NCI-H446 treated with DMSO at 0.1 percent for 48 hours (cell line): Measurements from ENCODE around the gene TMEM59L.
A peak's percentile ranks its signal among the peaks of the same experiment; 100 is the strongest.

Experiments
- DNase-seq: peaks from one replicate; lab custom pipeline; 2025; lab: John Stamatoyannopoulos, UW

Gene TMEM59L

DNA sequence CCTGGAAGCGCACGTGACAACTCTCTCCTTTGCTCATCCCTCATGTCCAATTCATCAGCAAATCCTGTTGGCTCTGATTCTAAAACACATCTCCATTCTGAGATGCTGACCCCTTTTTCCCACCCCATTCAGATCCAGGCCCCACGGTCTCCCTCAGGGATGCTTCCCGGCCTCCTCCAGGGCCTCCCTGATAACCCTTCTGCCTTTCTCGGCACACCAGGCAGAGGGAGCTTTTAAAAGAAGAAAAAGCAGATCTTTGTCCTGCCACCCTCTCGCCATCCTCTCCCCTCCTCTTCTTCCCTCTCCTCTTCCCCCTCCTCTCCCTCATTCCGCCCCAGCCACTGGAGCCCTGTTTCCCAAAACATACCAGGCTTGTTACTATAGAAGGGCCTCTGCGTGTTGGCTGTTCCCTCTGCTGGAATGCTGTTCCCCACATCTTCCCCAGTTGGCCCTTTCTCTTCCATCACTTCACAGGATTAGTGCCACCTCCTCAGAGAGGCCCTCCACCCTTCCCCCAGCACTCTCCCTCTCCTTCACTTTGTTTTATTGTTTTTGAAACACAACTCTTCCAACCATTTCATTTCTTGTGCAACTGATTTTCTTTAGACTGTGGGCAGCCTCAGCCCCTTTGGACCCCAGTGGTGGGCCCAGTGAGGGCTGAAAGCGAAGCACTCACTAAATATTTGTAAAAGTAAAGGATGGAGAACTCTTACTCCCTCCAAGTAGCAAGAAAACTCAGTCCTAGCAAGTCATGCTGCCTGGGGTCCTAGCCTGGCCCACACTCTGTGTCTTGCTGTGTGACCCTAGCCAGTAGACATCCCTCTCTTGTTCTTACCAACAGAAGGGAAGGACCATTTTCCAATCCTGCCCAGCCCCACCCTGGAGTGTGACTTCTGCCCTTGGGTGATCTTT is 3.6 kb upstream of the TMEM59L start:
- DNase-seq = no peak

DNA sequence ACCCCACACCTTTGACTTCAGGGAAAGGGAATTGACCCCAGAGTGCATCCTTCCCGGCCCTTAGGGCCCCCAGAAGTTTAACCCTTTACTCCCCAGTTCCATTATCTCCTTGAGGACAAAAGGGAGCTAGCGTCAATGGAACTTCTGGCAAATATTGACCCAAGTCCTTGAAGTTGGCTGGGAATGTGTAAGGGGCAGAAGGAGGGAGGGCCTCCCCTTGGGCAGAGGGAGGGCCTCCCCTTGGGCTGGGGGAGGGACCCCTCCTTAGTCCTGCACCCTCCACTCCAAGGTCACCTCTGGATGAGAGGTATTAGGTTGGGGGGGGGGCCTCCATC is 3.0 kb upstream of the TMEM59L start:
- no peak for DNase-seq

DNA sequence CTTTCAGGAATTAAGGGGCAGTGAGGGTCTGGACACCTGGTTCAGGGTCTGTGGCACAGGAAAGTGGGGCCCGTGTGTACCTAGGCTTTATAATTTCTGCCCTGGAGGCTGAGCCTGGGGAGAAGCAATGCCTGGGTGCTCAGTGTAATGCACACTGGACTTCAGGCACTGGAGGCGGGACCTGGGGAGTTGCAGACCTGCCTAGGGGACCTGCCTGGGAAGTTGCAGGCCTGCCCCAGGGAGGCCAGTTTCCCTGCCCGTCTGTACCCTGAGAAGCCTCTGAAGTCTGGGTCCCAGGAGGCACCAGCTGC is 2.5 kb upstream of the TMEM59L start:
- no peak for DNase-seq

DNA sequence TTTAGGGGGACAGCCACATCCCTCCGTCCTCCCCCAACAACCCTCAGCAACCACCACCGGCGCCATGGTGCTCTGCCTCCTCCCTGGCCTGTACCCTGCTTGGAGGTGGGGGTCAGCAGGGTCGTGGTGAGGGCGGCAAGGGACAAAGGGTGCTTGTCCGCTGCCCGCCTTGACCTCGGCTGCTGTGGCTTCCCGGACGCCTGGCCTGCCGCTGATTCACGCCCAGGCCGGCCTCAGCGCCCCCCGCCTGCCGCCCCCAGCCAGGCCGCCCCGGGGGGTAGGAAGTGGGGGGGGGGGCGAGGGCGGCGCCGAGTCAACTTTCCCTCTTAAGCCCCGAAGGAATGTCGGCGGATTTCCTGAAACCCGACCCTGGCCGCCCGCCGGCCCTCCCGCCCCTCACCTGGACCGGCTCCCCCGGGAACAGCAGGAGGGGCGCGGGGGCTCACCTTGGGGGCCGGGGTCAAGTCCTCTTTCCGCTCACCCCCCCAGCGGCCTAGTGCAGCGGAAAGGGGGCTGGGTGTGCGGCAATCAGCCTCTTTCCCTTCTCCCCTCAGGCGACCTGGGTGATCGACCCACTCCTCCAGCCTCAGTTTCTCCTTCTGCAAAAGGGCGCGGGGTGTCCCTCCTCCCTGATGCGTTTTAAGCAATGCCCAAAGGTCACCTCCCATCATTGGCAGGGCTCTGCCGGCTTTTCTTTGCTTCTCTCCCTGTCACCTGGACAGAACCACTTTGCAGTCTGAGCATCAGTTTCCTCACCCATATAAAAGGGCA is 1.9 kb upstream of the TMEM59L start:
- no peak for DNase-seq

DNA sequence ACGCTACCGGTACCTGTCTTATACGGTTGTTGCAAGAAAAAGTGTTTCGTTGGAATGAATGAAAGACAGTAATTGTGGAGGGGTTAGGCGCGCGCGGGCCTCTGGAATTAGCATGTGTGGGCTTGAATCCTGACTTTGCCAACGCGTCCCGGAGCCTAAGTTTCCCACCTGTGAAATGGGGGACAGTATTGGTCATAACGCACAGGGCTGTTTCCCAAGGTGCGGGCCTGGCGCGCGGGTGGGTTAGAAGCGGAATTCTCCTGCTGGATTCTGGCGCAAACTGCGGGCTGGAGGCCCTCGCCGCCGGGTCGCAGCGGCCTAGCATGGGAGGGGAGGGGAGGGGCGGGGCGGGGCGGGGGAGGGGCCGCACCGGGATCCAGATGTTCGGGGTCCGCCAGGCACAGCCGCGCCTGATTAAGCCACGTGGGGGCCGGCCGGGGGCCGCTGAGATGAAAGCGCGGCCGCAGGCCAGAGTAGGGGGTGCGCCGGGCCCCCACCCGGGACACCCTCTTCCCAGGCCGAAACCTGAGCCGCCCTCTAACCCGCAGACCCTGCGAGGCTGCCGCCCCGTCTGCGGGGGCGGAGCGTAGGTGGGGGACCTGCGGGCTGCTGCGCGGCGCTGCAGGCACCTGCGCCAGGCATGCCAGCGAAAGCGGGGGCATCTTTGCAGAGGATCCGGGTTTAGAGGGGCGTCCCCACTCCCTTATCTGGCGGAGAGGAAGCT is 1.2 kb upstream of the TMEM59L start:
- DNase-seq = no peak

DNA sequence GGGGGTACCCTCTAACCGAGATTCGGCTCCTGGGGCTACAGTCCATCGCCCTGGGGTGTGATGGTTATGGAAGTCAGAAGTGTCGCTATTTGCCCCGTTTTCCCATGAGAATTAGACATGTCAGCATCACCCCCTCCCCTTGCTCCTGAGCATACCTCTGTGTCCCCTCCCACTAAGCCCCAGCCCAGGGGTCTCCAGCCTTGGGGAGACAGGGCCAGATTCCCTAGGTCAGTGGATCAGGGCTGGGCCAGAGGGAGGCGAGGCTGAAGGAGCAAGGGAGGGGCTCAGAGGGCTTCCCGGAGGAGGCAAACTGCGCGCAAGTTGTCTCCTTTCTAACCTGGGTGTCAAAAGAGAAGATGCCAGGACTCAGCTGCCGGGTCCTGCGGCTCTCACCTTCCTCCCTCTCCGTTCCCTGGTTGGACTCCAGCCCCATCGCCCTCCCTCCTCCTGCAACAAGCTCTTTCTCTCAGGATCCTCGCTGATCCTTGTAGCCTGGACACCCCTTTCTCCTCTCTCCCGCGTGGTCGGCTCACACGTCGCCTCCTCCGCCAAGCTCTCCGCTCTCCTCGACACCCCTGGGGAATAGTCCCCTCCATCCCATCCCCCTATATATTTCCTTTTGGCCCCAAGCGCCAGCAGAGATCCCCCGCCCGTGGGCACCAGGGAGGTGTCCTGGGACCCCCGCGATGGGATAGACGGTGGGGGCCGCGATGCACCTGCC is 459 bp upstream of the TMEM59L start:
- no peak for DNase-seq

DNA sequence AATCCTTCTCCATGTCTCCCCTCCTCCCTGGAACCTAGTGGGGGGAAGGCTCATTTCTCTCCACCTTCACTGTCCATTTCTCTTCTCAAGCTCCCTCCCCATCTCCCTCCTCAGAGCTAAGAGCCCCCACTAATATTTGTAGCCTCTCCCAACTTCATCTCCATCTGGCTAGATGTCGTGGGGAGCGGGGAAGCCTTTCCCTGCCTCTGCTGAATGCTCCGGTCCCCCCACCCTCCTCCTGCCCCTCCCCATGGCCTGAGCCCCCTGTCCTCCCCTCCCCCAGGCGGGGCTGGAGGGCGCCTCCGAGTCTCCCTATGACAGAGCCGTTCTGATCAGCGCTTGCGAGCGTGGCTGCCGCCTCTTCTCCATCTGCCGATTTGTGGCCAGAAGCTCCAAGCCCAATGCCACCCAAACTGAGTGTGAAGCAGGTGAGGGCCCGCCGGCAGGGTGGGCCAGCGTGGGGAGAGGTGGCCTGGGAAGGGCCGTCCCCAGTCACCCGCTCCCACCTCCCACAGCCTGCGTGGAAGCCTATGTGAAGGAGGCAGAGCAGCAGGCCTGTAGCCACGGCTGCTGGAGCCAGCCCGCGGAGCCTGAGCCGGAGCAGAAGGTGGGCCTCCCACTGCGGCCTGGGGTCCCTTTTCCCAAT is 1.0 kb downstream of the TMEM59L start:
- no peak for DNase-seq

DNA sequence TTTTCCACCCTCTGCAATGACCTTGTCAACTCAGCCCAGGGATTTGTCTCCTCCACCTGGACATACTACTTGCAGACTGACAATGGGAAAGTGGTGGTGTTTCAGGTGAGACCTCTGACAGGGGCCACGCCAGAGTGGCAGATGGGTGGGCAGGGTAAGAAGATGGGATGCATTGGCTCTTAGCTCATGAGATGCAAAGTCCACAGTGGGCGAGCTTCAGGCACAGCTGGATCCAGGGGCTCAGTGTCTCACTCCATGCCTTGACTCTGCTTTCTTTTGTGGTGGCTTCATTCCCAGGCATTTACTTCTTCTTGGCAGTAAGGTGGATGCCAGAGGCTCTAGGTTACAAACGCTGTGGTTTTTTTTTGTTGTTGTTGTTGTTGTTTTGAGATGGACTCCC is 3.4 kb downstream of the TMEM59L start:
- no peak for DNase-seq

DNA sequence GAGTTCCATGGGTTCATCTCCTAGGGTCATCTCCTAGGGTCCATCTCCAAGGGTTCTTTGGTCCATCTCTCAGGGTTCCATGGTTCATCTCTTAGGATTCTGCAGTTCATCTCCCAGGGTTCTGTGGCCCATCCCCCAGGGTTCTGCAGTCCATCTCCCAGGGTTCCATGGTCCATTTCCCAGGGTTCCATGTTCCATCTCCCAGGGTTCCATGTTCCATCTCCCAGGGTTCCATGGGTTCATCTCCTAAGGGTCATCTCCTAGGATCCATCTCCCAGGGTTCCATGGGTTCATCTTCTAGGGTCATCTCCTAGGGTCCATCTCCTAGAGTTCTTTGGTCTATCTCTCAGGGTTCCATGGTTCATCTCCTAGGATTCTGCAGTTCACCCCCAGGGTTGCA is 4.9 kb downstream of the TMEM59L start:
- no peak for DNase-seq

DNA sequence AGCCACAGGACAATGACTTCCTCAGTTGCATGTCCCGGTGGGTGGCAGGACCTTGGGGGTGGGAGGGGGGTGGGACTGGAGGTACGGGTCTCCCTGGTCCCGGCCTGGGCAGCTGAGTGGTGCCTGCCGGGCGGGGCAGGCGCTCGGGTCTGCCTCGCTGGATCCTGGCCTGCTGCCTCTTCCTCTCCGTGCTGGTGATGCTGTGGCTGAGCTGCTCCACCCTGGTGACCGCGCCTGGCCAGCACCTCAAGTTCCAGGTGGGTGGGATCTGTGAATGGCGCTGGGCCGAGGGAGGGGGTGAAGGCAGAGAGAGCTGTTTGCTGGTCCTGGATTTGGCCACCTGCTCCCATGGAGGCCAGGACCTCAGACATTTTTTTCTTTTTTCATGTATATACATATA is 5.6 kb downstream of the TMEM59L start:
- DNase-seq = no peak

DNA sequence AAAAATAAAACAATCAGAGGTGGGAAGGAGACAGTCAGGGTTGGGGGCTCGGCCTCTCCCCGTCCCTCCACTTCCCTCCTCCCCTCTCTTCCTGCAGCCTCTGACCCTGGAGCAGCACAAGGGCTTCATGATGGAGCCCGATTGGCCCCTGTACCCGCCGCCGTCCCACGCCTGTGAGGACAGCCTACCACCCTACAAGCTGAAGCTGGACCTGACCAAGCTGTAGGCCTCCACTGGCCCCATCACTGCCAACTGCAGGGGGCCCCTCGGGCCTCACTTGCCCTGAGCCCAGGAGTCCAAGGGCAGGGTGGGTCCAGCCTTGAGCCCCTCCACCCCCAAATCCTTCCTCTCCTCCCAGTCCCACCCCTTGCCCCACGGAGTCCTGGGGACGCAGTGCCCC is 7.6 kb downstream of the TMEM59L start:
- DNase-seq = no peak

DNA sequence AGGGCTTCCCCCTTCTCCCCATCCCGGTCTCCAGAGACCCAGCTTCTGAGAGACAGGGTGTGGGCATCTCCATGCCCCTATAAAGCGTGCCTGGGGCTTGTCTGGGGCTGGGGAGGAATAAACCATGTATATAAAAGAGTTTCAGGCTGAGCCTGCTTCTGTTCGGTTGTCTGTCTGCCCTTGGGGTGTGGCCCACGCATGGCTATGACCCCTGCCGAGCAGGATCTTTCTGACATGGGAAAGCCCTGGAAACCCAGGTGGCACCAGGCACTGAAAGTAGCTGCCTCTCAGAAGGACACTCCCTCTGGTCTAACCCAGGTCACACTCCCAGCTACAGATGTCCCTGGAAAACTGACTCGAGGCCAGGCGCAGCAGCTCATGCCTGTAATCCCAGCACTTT is 8.2 kb downstream of the TMEM59L start:
- no peak for DNase-seq

DNA sequence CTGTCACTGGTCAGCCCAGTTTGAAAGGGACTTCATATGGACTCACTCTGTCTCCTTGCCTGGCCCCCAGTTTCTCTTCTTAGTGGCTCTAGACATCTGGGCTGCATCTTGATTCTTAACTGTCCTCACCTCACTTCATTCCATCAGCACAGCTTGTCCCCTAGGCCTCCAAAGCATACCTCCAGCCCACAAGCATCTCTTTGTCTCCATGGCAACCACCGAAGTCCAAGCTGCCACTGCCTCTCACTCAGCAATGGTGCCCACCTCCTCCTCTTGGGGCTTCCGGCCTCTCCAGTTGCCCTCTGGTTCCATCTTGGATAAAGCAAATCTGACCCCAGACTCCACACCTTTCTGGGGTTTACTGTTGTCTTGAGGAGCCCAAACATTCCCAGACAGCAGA is 14.2 kb downstream of the TMEM59L start:
- no peak for DNase-seq

DNA sequence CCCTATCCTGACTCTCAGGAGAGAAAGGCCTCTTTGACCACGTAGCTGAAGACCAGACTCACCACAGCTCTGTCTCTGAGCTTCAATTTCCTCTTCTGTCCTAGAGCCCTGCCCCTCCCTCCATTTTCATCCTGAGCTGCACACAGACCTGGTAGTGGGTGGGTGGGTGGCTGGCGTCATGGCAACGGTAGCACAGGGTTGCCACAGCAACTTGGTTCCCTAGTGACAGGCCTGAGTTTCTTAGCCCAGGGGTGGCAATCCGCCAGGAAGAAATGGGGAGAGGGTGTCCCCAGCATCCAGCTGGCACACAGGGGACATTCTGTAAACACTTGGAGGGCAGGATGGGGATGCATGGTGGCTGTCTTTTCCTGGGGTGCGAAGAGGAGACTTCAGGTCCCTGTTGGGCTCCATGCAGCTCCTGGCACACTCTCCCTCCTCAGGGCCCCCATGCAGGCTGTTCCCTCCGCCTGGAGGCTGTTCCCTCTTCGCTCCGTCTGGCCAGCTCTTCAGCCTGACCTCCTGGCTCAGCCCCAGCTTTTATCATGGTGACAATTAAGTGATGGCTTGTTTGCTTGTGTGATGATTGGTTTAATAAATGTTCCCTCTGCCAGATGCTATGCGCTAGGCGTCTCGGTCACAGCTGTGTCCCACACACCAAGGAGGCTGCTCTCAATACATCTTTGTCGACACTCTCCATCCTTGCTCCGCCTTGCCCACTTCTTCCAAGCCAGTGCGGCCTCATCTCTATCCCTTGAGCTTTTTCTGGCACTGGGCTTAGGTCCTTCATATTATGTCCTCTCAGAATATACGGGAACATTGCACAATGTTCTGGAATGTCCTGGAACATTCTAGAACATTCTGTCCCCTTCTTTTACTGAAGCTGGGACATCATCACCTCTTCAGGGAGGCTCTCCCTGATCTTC is 16.8 kb downstream of the TMEM59L start:
- DNase-seq = no peak

DNA sequence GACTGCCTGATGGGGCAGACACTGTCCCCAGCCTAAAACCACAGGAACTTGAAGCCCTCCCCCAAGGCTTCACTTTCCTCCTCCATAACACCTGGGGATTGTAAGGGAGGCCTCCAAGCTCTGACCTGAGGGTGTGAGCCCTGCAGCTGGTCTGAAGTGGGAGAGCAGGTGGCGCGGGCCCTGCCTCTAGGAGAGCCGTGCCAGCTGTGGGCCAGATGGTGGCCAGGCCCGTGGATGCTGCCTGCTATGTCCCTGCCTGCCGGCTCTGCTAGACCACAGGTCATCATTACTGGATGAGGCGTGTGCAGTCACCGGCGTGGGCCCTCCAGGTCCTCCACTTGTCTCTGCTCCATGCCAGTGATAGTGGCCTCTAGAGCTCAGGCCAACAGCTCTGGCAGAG is 20.7 kb downstream of the TMEM59L start:
- no peak for DNase-seq

DNA sequence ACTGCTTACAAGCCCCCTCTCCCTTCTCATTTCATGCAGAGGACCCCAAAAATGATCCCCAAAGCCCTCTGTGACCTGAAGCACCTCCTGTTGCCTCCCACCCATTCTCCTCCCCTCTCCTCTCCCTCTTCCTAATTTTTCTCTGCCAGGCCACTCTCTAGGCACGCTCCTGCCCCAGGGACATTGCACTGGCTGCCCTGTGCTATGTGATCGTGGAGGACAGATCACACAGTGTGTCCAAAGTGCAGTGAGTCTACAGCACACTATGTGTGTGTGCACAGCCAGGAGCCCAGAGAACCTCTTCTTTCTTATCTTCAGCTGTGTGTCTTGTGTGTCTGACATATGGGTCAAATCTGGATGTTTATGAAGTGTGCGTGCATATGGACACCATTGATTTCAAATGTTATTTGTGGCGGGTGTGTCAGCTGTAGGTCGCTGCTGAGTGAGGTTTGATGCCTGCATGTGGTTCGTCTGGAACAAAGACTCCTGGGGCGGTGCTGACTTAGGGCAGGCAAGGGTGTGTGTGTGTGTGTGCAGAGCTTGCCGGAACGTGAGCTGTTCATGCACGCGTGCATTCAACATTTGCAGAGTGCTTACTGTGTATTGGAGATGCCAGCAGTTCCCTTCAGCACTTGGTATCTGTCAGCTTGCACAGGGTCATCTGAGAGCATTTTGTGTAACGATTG is 22.1 kb downstream of the TMEM59L start:
- no peak for DNase-seq

DNA sequence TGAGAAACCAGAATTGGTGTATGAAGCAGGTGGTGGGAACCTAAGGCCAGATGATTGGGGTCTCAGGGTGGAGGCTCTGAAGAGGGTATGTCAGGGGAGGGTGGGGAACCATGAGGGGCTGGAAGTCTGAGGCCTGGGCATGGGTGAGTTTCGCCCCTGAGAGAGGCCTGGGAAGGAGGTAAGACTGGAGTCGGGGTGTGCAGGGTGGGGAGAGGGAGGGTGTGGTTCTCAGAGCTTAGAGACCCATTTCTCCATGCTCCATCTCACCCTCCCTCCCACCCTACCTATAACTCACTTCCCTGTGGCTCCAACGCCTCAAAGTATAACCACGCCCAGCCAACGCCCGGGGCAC is 23.1 kb downstream of the TMEM59L start:
- DNase-seq = no peak

DNA sequence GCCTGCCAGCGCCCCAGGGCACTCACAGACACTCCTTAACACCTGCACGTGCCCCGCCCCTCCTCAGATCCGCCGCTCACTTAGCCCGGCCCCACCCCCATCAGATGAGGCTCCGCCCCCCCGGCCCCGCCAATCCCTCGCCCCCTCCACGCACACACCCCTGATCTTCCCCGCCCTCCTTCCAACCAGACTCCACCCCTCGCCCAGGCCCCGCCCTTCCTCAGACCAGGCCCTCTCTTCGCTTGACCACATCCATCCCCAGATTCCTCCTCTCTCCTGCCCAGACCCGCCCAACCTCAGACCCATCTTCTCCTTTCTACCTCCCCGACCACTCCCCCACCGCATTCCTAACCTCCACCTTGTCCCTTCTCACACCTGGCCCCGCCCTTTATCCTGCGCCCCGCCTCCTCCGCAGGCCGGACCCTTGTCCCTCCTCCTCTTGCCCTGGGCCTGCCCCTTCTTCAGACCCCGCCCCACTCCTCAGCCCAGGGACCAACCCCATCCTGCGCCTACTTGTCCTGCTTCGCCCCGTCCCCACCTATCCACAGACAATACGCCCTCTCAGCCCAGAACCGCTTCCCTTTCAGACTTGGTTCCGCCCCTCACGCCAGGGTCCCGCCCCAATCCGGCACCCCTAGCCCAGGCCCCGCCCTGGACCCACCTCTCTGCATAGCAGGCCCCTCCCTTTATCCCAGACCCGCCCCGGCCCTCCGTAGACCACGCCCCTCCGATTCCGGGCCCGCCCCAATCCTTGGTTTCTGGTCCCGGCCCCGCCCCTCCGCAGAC is 23.7 kb downstream of the TMEM59L start:
- DNase-seq = peak; percentile 95

DNA sequence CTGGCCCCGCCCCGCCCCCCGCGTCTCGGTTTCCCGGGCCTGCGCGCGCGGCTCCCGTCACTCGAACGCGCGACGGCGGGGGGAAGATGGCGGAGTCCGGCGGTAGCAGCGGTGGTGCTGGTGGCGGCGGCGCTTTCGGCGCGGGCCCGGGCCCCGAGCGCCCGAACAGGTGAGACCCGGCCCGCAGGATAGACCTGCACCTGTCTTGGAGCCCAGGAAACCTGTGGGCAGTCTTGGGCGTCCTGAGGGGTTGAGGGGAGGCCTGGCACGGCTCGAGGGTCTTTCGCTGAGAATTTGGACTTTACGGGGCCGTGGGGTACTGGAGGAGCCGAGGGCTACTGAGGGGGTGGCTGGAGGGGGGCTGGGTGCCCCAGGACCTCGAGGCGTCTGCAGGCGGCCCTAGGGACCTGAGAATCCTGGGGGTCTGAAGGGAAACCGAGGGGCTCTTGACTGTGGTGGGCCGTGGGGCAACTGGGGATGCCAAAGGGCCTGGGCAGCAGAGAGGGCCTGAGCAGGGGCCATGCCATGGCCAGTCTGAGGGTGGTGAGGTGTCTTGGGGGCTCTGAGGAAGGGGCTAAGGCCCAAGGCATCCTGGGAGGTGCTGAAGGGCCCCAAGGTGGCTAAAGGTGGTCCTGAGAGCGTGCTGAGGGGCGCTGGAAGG is 24.4 kb downstream of the TMEM59L start, which contains the start of gene KLHL26:
Gene KLHL26 (plus strand): TSS at position 60 of the 661 bp plus-strand sequence. CDS start 27 bp downstream, at position 87.
- no peak for DNase-seq
